Activated CD4-positive, alpha-beta T cell treated with anti-CD3 and anti-CD28 coated beads, Interleukin-2, amount 10 ng/mL, durations not matched to agents 24 days and 14 days (primary cell): Measurements from ENCODE around the gene YPEL3. TPM values are rescaled to one million over a fixed set of nuclear protein-coding genes. Genes with fewer than 3 reads are reported as not detected.
"Not testable (repeated sequence)": the region's sequence is repeated elsewhere in the genome, so short reads cannot be mapped to it uniquely, and the experiment has no call there.

Experiments used
- DNase-seq: peaks from one replicate; pipeline ENCODE4 v3.0.0; 2022
- H3K27ac Mint-ChIP-seq: one replicate; pipeline ENCODE4 v1.8.0; 2022; ENCODE audit warnings: mild to moderate bottlenecking, mixed read lengths
- H3K27me3 Mint-ChIP-seq: one replicate; pipeline ENCODE4 v1.8.0; 2022; ENCODE audit warnings: mixed read lengths
- H3K36me3 Mint-ChIP-seq: one replicate; pipeline ENCODE4 v1.8.0; 2022; ENCODE audit warnings: low read depth, mild to moderate bottlenecking, mixed read lengths
- H3K4me1 Mint-ChIP-seq: one replicate; pipeline ENCODE4 v1.8.0; 2021; ENCODE audit warnings: mixed read lengths
- H3K4me3 Mint-ChIP-seq: one replicate; pipeline ENCODE4 v1.8.0; 2022; ENCODE audit warnings: mild to moderate bottlenecking, moderate library complexity, mixed read lengths
- H3K9me3 Mint-ChIP-seq: one replicate; pipeline ENCODE4 v1.8.0; 2021; ENCODE audit warnings: mixed read lengths
- intact Hi-C: fragments of 100-400 bp; cut with micrococcal nuclease; formaldehyde crosslinking; loops from one replicate; pipeline ENCODE4 v1.15.1; 2023
- total RNA-seq: library from RNA; stranded (reverse); gene quantifications from 2 replicates; pipeline ENCODE4 v1.2.3, GENCODE V29; 2022

YPEL3 gene
- total RNA-seq, 1 donor from 2014 or later: 11.9 TPM

GRCh38 chr16:30125690-30126089 is 29.7 kb upstream of the YPEL3 start:
- peaks cover 19% of the 10 kb centered on the region for H3K4me1 Mint-ChIP-seq
- H3K9me3 Mint-ChIP-seq: not testable (repeated sequence)

GRCh38 chr16:30124985-30125379 is 29.0 kb upstream of the YPEL3 start:
- peaks cover 22% of the 10 kb centered on the region for H3K4me1 Mint-ChIP-seq
- intact Hi-C loops: no loop called here
- H3K27me3 Mint-ChIP-seq: no peaks in the 10 kb centered on the region
- DNase-seq: no peak
- H3K36me3 Mint-ChIP-seq: peaks cover 3% of the 10 kb centered on the region
- H3K27ac Mint-ChIP-seq: no peak overlapping the region
- H3K4me3 Mint-ChIP-seq: no peak overlapping the region
- H3K9me3 Mint-ChIP-seq: no peaks in the 10 kb centered on the region

More at GRCh38 chr16:30125690-30126089, 29.7 kb upstream of the YPEL3 start:
- DNase-seq, H3K27ac Mint-ChIP-seq, H3K4me3 Mint-ChIP-seq, H3K36me3 Mint-ChIP-seq, intact Hi-C loops, H3K27me3 Mint-ChIP-seq: not testable (repeated sequence)

GRCh38 chr16:30122604-30123160 is 26.7 kb upstream of the YPEL3 start:
- no peaks in the 10 kb centered on the region for H3K27me3 Mint-ChIP-seq
- H3K36me3 Mint-ChIP-seq: peaks cover 8% of the 10 kb centered on the region
- H3K9me3 Mint-ChIP-seq: no peaks in the 10 kb centered on the region
- no peak for DNase-seq
- H3K4me1 Mint-ChIP-seq: peaks cover 23% of the 10 kb centered on the region
- intact Hi-C loops: loop anchor here (1.0 kb wide), 1 partner anchor 30 kb away; no protein-coding TSS in a partner anchor
- peak overlapping the region; percentile 91 for H3K4me3 Mint-ChIP-seq
- peak overlapping the region; percentile 91 for H3K27ac Mint-ChIP-seq

GRCh38 chr16:30121741-30122571 is 25.9 kb upstream of the YPEL3 start:
- H3K27ac Mint-ChIP-seq: peak overlapping the region; percentile 91
- intact Hi-C loops: no loop called here
- peaks cover 11% of the 10 kb centered on the region for H3K36me3 Mint-ChIP-seq
- peak overlapping the region; percentile 91 for H3K4me3 Mint-ChIP-seq
- no peaks in the 10 kb centered on the region for H3K27me3 Mint-ChIP-seq
- DNase-seq: peak; percentile 61
- no peaks in the 10 kb centered on the region for H3K9me3 Mint-ChIP-seq
- H3K4me1 Mint-ChIP-seq: peaks cover 23% of the 10 kb centered on the region

GRCh38 chr16:30120340-30121105 is 24.5 kb upstream of the YPEL3 start:
- Mint-ChIP-seq H3K4me1 (peaks cover 23% of the 10 kb centered on the region), H3K27ac (peak overlapping the region; percentile 41), H3K4me3 (no peak overlapping the region), H3K36me3 (peaks cover 11% of the 10 kb centered on the region), H3K9me3 (no peaks in the 10 kb centered on the region), H3K27me3 (no peaks in the 10 kb centered on the region)
- intact Hi-C loops: no loop called here
- no peak for DNase-seq

- DNase-seq: no peak
- Mint-ChIP-seq H3K36me3 (peaks cover 14% of the 10 kb centered on the region), H3K4me3 (no peak overlapping the region), H3K27me3 (no peaks in the 10 kb centered on the region), H3K9me3 (no peaks in the 10 kb centered on the region), H3K27ac (no peak overlapping the region), H3K4me1 (peaks cover 24% of the 10 kb centered on the region)
- intact Hi-C loops: no loop called here
Observed at GRCh38 chr16:30119428-30119827, 23.4 kb upstream of the YPEL3 start.

- no peak for DNase-seq
- Mint-ChIP-seq H3K36me3 (peaks cover 20% of the 10 kb centered on the region), H3K9me3 (no peaks in the 10 kb centered on the region), H3K4me1 (peaks cover 24% of the 10 kb centered on the region), H3K27me3 (no peaks in the 10 kb centered on the region), H3K4me3 (no peak overlapping the region), H3K27ac (no peak overlapping the region)
- intact Hi-C loops: no loop called here
Observed at GRCh38 chr16:30117768-30118167, 21.8 kb upstream of the YPEL3 start.

GRCh38 chr16:30116291-30117207 is 20.5 kb upstream of the YPEL3 start:
- no peak for DNase-seq
- H3K27me3 Mint-ChIP-seq: no peaks in the 10 kb centered on the region
- peaks cover 18% of the 10 kb centered on the region for H3K4me1 Mint-ChIP-seq
- H3K27ac Mint-ChIP-seq: no peak overlapping the region
- H3K4me3 Mint-ChIP-seq: no peak overlapping the region
- H3K36me3 Mint-ChIP-seq: peaks cover 22% of the 10 kb centered on the region
- no peaks in the 10 kb centered on the region for H3K9me3 Mint-ChIP-seq
- intact Hi-C loops: no loop called here

- Mint-ChIP-seq H3K36me3 (peaks cover 27% of the 10 kb centered on the region), H3K27me3 (no peaks in the 10 kb centered on the region), H3K4me1 (peaks cover 12% of the 10 kb centered on the region), H3K4me3 (no peak overlapping the region), H3K9me3 (no peaks in the 10 kb centered on the region), H3K27ac (no peak overlapping the region)
- intact Hi-C loops: no loop called here
- no peak for DNase-seq
Observed at GRCh38 chr16:30115238-30115637, 19.2 kb upstream of the YPEL3 start.

GRCh38 chr16:30114833-30115232 is 18.8 kb upstream of the YPEL3 start:
- DNase-seq, H3K4me3 Mint-ChIP-seq, H3K4me1 Mint-ChIP-seq, H3K27me3 Mint-ChIP-seq, intact Hi-C loops, H3K9me3 Mint-ChIP-seq, H3K27ac Mint-ChIP-seq: not testable (repeated sequence)
- peaks cover 25% of the 10 kb centered on the region for H3K36me3 Mint-ChIP-seq

GRCh38 chr16:30114411-30114810 is 18.4 kb upstream of the YPEL3 start:
- Mint-ChIP-seq H3K27ac (no peak overlapping the region), H3K36me3 (peaks cover 24% of the 10 kb centered on the region), H3K27me3 (no peaks in the 10 kb centered on the region), H3K4me3 (no peak overlapping the region), H3K4me1 (peaks cover 10% of the 10 kb centered on the region), H3K9me3 (no peaks in the 10 kb centered on the region)
- DNase-seq: no peak
- intact Hi-C loops: no loop called here

- Mint-ChIP-seq H3K27me3 (no peaks in the 10 kb centered on the region), H3K4me3 (no peak overlapping the region), H3K9me3 (no peaks in the 10 kb centered on the region), H3K36me3 (peaks cover 20% of the 10 kb centered on the region), H3K4me1 (peaks cover 10% of the 10 kb centered on the region), H3K27ac (no peak overlapping the region)
- intact Hi-C loops: no loop called here
- DNase-seq: no peak
Observed at GRCh38 chr16:30113711-30114333, 17.8 kb upstream of the YPEL3 start.
